Stimulated activated memory B cell treated with anti-CD40 and anti-IgM and Interleukin-4, amounts not matched to agents 10 μg/mL and 1 μg/mL and 100 μg/mL, for 72 hours (primary cell): ENCODE measurements around the gene GLT6D1.
"Not testable (repeated sequence)": the region's sequence is repeated elsewhere in the genome, so short reads cannot be mapped to it uniquely, and the experiment has no call there.

Source experiments
- ATAC-seq: fragments of 150-1000 bp; cut with Tn5 transposase; 2 replicates; pipeline ENCODE4 v1.10.0; 2021
- H3K27ac Mint-ChIP-seq: one replicate; pipeline ENCODE4 v1.8.0; 2022; ENCODE audit warnings: mild to moderate bottlenecking, mixed read lengths
- H3K27me3 Mint-ChIP-seq: one replicate; pipeline ENCODE4 v1.8.0; 2022; ENCODE audit warnings: mixed read lengths
- H3K36me3 Mint-ChIP-seq: one replicate; pipeline ENCODE4 v1.8.0; 2022; ENCODE audit warnings: mixed read lengths
- H3K4me1 Mint-ChIP-seq: one replicate; pipeline ENCODE4 v1.8.0; 2022; ENCODE audit warnings: mixed read lengths
- H3K4me3 Mint-ChIP-seq: one replicate; pipeline ENCODE4 v1.8.0; 2022; ENCODE audit warnings: mild to moderate bottlenecking, moderate library complexity, mixed read lengths
- H3K9me3 Mint-ChIP-seq: one replicate; pipeline ENCODE4 v1.8.0; 2022; ENCODE audit warnings: mixed read lengths

The GLT6D1 gene

DNA sequence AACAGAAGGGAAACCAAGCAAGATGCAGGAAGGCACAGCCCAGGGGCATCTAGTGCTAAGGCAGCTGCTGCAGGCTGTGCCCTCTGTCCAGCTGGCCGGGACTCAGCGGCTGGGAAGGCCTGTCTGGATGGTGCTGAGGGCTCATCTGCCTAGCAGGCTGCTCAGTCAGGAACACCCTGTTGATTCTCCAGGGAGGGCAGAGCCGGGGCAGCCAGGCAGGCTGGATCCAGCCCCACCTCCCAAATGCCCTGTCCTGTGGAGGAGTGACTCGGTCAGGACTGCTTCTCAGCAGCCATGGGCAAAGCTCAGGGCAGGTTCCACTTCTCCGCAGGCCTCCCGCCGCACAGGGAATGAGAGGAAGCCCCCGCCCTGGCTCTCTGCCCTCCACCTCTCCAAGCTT is 16.0 kb upstream of the GLT6D1 start:
- no peaks in the 10 kb centered on the region for H3K36me3 Mint-ChIP-seq
- ATAC-seq = no peak
- H3K27me3 Mint-ChIP-seq = peaks cover 27% of the 10 kb centered on the region
- H3K27ac Mint-ChIP-seq = no peak overlapping the region
- no peak overlapping the region for H3K4me3 Mint-ChIP-seq
- H3K9me3 Mint-ChIP-seq = peaks cover 2% of the 10 kb centered on the region
- no peaks in the 10 kb centered on the region for H3K4me1 Mint-ChIP-seq

DNA sequence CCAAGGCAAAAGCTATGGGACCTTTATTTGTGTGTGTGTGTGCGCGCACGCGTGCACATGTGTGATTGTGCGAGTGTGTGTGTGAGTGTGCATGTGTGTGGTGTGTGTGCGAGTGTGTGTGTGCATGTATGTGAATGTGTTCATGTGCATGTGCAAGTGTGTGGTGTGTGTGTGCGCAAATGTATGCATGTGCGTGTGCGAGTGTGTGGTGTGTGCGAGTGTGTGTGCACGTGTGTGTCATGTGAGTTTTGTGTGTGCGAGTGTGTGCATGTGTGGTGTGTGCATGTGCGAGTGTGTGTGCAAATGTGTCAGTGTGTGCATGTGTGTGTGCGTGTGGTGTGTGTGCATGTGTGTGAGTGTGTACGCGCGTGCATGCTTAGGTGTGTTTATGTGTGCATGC is 11.1 kb upstream of the GLT6D1 start:
- Mint-ChIP-seq H3K27me3 (peaks cover 15% of the 10 kb centered on the region), H3K4me3 (no peak overlapping the region), H3K4me1 (no peaks in the 10 kb centered on the region), H3K36me3 (peaks cover under 1% of the 10 kb centered on the region), H3K9me3 (peaks cover 12% of the 10 kb centered on the region), H3K27ac (no peak overlapping the region)
- no peak for ATAC-seq

DNA sequence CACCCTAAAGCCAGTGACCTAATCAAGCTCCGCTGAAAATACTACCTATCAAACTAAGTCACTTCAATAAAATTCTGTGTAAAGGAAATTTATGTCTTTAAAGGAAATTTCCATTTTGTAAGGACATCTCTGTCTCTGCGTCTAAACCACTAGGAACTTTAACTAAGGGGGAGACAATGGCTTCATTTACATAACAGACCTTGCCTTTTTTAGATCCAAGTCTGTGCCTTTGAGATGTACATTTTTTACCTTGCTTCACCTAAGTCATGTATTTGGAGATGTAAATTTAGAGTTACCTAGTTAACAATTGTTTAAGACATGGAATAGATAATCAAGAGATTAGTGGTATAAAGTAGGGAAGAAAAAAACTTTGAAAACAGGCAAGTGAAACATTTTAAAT is 10.2 kb upstream of the GLT6D1 start:
- Mint-ChIP-seq H3K27me3 (peaks cover 10% of the 10 kb centered on the region), H3K4me3 (no peak overlapping the region), H3K27ac (no peak overlapping the region), H3K4me1 (no peaks in the 10 kb centered on the region), H3K36me3 (peaks cover 5% of the 10 kb centered on the region), H3K9me3 (peaks cover 21% of the 10 kb centered on the region)
- ATAC-seq = no peak

DNA sequence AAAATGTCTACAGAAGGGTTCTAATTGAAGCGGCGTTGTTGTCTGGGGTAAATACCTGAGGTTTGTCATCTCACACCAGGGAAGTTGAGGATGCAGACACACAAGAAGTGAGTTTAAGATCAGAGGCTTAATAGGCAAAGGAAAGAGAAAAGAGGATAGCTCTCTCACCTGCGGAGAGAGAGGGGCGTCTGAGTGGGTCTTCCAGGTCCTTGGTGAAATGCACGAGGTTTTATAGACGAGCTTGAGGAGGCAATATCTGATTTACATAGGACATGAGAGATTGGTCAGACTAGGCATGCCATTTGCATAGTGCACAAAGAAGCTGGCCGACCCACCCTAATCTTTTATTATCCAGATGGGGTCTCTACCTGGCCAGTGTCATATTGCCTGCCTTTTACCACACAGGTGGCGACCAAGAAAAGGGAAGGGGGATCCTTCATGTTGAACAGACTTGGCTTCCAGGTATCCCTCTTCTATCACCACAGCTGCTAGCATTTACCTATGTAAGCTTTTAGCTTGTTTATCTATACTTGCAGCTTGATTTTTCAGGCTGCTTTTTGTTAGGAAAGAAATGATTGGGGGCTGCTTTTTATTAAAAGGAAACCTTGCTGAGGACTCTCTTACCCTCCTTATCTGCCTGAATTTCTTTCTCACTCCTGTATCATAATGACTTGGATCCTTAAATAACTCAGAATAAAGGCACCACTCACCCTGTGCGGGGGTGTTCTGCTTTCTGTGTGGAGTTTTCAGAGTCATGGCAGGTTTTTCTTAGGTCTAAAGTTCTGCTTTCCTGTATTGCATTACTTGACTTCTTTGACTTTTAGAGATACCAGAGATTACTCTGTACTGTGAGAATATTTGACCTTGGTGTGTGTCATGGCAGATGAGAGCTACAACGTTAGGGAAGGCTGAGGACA is 9.4 kb upstream of the GLT6D1 start:
- Mint-ChIP-seq H3K4me1 (no peaks in the 10 kb centered on the region), H3K27me3 (peaks cover 3% of the 10 kb centered on the region), H3K9me3 (peaks cover 25% of the 10 kb centered on the region), H3K27ac (no peak overlapping the region), H3K4me3 (no peak overlapping the region), H3K36me3 (peaks cover 5% of the 10 kb centered on the region)
- no peak for ATAC-seq

DNA sequence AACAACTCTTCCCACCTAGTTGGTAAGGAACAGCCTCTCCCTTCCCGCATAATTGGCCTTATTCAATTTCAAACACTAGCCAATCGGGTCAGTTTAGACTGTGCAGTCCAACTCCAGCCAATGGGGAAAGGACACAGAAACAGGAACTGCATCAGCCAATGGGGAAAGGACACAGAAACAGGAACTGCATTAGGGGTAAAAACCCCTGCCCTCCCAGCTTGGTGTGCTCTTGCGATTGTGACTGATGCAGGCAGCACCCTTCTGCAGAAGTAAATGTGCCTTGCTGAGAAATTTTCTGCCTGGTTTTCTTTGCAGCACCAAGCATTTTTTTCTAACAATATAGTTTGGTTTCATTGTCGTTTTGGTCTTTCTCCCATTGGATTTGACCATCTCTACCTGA is 8.5 kb upstream of the GLT6D1 start:
- Mint-ChIP-seq H3K9me3 (peaks cover 29% of the 10 kb centered on the region), H3K27me3 (no peaks in the 10 kb centered on the region), H3K4me1 (no peaks in the 10 kb centered on the region), H3K36me3 (peaks cover 5% of the 10 kb centered on the region), H3K27ac (no peak overlapping the region), H3K4me3 (no peak overlapping the region)
- no peak for ATAC-seq

DNA sequence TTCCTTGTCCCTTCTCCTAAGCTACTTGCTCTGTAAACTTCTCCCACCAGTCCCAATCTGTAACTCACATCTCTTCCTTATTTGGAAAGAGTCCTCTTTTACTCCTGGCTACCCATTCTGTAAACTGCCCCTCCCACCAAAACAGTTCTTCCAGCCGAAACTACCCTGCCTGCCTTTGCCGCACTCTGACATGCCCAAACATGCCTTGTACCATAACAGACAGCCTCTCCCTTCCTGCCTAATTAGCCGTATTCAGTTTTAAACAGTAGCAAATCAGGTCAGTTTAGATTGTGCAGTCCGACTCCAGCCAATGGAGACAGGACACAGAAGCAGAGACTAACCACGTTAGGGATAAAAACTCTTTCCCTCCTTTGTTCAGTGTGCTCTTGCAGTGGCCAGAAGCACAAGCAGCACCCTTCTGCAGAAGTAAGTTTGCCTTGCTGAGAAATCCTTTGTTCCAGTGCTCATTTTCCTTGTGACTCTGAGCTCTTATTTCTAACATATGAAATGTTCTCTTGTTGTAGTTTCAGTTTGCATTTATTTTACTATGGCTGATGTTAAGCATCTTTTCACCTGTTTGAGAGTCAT is 5.4 kb upstream of the GLT6D1 start:
- ATAC-seq = no peak
- H3K36me3 Mint-ChIP-seq = peaks cover 5% of the 10 kb centered on the region
- no peak overlapping the region for H3K27ac Mint-ChIP-seq
- no peaks in the 10 kb centered on the region for H3K4me1 Mint-ChIP-seq
- H3K9me3 Mint-ChIP-seq = peaks cover 28% of the 10 kb centered on the region
- H3K4me3 Mint-ChIP-seq = no peak overlapping the region
- no peaks in the 10 kb centered on the region for H3K27me3 Mint-ChIP-seq

DNA sequence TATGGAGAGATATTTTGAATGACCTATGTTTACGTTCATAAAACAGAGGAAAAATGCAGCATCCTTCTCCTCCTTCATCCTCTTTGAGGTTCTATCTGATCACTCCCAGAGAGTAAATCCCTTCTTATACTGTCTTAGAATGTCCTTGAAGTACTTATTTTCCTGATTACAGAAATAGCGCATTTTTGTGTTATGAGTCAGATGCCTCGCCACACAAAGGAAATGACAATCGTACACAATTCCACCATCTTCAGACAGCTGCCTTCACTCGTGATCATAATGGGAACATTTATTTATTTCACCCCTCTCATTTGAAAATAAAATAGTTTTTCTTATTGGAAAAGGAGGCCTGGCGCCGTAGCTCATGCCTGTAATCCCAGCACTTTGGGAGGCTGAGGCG is 2.4 kb upstream of the GLT6D1 start:
- Mint-ChIP-seq H3K27ac (no peak overlapping the region), H3K9me3 (peaks cover 24% of the 10 kb centered on the region), H3K4me3 (no peak overlapping the region), H3K36me3 (peaks cover 10% of the 10 kb centered on the region), H3K27me3 (peaks cover 15% of the 10 kb centered on the region), H3K4me1 (no peaks in the 10 kb centered on the region)
- ATAC-seq = no peak

DNA sequence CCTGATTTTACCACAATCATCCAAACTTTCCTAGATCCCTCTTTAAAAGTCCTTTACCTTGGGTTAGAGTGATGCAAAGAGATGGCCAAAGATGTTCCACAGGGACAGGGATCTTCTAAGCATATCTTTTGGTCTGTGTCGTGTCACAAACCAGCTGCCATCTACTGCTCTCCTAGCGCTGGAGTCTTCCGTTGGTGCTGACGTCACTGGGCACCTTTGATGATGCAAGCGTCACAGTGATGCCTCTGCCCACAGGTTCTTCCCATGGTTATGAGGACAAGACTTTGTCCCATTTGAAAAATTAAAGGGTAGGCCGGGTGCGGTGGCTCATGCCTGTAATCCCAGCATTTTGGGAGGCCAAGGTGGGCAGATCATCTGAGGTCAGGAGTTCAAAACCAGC is 1.7 kb upstream of the GLT6D1 start:
- peaks cover 10% of the 10 kb centered on the region for H3K36me3 Mint-ChIP-seq
- peaks cover 22% of the 10 kb centered on the region for H3K27me3 Mint-ChIP-seq
- H3K4me3 Mint-ChIP-seq = no peak overlapping the region
- peaks cover 24% of the 10 kb centered on the region for H3K9me3 Mint-ChIP-seq
- ATAC-seq = no peak
- H3K27ac Mint-ChIP-seq = no peak overlapping the region
- no peaks in the 10 kb centered on the region for H3K4me1 Mint-ChIP-seq

DNA sequence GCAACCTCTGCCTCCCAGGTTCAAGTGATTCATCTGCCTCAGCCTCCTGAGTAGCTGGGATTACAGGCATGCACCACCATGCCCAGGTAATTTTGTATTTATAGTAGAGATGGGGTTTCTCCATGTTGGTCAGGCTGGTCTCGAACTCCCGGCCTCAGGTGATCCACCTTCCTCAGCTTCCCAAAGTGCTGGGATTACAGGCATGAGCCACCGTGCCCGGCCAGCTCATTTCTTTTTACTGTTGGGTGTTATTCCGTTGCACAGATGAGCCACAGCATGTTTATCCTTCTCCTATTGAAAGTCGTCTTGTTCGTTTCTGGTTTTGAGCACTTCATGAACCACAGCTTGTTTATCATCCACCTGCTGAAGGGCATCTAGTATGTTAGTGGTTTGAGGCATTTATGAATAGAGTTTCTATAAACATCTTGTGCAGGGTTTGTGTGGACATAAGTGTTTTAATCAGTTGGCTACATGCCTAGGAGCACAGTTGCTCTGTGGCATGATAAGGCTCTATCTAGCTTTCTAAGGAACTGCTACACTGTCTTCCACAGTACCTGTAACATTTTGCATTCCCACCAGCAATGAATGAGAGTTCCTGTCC is 2.3 kb downstream of the GLT6D1 start:
- not testable (repeated sequence) for H3K27ac Mint-ChIP-seq, H3K4me3 Mint-ChIP-seq, H3K4me1 Mint-ChIP-seq, ATAC-seq, H3K9me3 Mint-ChIP-seq, H3K36me3 Mint-ChIP-seq
- H3K27me3 Mint-ChIP-seq = peaks cover 40% of the 10 kb centered on the region

DNA sequence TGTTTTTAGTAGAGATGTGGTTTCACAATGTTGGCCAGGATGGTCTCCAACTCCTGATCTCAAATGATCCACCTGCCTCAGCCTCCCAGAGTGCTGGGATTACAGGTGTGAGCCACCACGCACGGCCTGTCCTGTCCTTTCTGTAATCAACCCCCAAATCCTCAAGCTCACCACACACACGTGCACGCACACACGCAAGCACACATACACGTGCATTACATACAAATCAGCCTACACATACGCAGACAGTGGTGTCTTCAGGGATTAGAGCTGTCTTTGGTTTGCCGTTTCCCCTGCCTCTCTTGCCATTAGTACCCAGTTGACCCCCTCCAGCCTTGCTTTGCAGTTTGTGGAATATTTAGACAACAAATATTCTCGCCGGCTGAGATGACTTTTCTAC is 6.5 kb downstream of the GLT6D1 start:
- ATAC-seq = no peak

DNA sequence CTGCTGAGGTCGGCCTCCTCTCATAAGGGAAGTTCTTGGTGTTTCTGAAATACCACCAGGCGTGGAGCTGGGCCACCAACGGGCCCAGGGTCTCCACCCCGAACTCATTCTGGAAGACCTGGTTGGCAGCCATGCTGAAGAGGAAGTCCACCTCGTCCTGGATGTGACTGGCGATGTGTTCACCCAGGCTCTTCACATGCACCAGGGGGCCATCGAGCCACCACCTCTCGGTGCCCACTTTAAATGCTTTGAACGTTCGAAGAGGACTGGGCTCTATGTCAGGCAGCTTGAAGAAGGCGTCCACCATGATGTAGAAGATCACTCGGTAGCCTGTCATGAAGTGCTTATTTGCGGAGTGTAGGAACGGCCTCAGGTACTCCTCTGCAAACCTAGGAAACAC is 15.1 kb downstream of the GLT6D1 start:
- Mint-ChIP-seq H3K27ac (no peak overlapping the region), H3K9me3 (peaks cover 12% of the 10 kb centered on the region), H3K36me3 (no peaks in the 10 kb centered on the region), H3K4me3 (no peak overlapping the region), H3K27me3 (peaks cover 16% of the 10 kb centered on the region), H3K4me1 (no peaks in the 10 kb centered on the region)
- ATAC-seq = no peak

More for the DNA sequence above, 6.5 kb downstream of the GLT6D1 start:
- Mint-ChIP-seq H3K4me3 (no peak overlapping the region), H3K4me1 (no peaks in the 10 kb centered on the region), H3K27ac (no peak overlapping the region), H3K27me3 (peaks cover 36% of the 10 kb centered on the region), H3K36me3 (peaks cover 2% of the 10 kb centered on the region), H3K9me3 (peaks cover 12% of the 10 kb centered on the region)

DNA sequence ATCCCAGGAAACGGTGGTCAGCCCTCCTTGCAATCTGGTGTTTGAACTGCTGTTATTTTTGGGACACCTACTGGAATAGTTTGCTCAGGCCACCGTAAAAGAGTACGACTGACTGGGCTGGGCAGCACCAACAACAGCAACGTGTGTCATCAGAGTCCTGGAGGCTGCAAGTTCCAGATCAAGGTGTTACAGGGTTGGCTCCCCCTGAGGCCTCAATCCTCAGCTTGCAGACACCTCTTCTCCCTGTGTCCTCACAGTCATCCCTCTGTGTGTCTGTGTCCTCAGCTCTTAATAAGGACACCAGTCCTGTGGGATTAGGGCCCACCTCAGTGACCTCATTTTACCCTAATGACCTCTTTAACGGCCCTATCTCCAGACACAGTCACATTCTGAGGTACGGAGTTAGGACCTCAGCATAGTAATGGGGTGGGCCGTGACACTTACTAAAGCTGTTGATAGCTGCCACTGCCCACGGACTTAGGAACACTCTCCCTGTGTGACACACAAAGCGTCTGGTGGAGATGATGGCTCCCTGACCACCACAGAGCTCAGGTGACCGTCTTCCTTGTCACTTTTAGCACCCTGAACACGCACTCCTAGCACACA is 16.8 kb downstream of the GLT6D1 start:
- no peak for ATAC-seq
- H3K4me1 Mint-ChIP-seq = no peaks in the 10 kb centered on the region
- no peak overlapping the region for H3K27ac Mint-ChIP-seq
- no peak overlapping the region for H3K4me3 Mint-ChIP-seq
- H3K27me3 Mint-ChIP-seq = peaks cover 34% of the 10 kb centered on the region
- peaks cover 5% of the 10 kb centered on the region for H3K9me3 Mint-ChIP-seq
- no peaks in the 10 kb centered on the region for H3K36me3 Mint-ChIP-seq

DNA sequence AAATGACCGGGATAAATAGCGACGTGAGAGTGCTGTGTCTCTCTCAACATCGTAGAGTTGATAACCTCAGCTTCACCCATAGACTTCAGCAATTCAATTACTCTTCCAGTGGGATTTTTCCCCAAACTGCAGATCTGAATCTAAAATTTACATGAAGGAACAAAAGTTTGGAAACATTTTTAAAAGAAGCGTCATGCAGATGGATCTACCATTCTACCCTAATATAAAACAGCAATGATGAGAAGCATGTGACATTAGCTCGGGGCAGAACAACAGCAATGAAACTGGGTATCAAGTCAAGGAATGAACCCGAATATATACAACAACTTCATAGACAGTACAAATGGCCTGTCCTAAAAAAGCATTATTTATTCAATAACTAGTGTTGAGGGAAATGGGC is 18.8 kb downstream of the GLT6D1 start:
- ATAC-seq = no peak
- no peak overlapping the region for H3K4me3 Mint-ChIP-seq

DNA sequence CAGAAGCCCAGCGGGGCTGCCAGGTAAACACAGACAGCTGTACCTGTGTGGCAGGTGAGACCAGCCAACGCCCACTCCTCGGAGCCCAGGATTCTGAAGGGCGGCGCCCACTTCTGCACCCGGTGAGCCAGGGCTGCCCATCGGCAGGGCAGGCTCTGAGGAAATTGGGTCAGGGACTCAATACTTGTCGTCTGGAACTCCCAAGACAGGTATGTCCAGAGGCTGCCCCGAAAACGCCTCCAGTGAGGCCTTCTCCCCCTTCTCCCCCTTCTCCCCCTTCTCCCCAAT is 19.8 kb downstream of the GLT6D1 start:
- Mint-ChIP-seq H3K4me3 (no peak overlapping the region), H3K4me1 (no peaks in the 10 kb centered on the region), H3K36me3 (no peaks in the 10 kb centered on the region), H3K9me3 (no peaks in the 10 kb centered on the region), H3K27me3 (peaks cover 37% of the 10 kb centered on the region), H3K27ac (no peak overlapping the region)
- no peak for ATAC-seq

More for the DNA sequence above, 18.8 kb downstream of the GLT6D1 start:
- H3K36me3 Mint-ChIP-seq = no peaks in the 10 kb centered on the region
- H3K27ac Mint-ChIP-seq = no peak overlapping the region
- H3K4me1 Mint-ChIP-seq = no peaks in the 10 kb centered on the region
- no peaks in the 10 kb centered on the region for H3K9me3 Mint-ChIP-seq
- peaks cover 37% of the 10 kb centered on the region for H3K27me3 Mint-ChIP-seq

DNA sequence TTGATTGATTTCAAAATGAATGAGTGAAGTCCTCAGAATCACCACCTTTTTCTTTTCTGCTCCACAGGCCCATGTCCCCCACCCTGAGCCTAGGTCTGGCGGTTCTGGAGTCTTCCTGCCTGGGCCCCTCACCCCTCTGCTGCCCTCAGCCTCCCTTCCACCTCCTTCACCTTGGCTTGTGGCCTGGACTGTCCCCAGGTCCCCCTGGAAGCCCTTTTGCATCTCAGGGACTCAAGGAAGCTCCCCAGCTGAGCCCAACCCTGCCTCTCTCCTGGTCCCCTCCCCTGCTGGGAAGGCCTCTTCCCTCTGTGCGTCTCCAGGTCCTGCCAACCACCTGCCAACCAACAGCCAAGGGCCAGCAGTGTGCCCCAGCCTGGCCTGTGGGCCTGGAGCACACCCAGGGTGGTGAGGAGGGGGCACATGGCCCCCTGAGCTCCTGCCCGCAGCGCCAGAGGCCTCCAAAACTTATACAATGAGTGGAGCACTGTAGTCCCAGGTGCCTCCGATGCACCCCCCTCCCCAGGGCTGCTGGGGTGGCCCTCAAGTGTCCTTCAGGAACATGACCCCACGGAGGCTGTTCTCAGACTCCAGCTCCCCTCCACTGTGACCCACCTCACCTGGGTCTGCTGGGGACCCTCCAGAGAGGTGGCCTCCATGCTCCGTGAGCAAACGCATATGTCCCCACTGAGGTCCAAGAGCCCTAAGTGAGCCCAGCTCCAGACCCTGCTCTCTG is 20.3 kb downstream of the GLT6D1 start:
- no peak overlapping the region for H3K27ac Mint-ChIP-seq
- peak; percentile 3 for ATAC-seq
- no peak overlapping the region for H3K4me3 Mint-ChIP-seq
- H3K9me3 Mint-ChIP-seq = no peaks in the 10 kb centered on the region
- H3K4me1 Mint-ChIP-seq = no peaks in the 10 kb centered on the region
- H3K27me3 Mint-ChIP-seq = peaks cover 37% of the 10 kb centered on the region
- H3K36me3 Mint-ChIP-seq = no peaks in the 10 kb centered on the region
